OCI-LY3 (cell line): ENCODE measurements around the gene JADE2.

Source experiments
- H2AFZ ChIP-seq: fragments of 200-600, 300-600 bp; shearing (Covaris generic); 2 replicates; pipeline ENCODE4 v1.6.0; 2014; ENCODE audit warnings: antibody characterized with exemption, low read depth, low read length
- H3K27ac ChIP-seq: fragments of 200-600, 300-600 bp; sonication (generic); 2 replicates; pipeline ENCODE4 v1.5.1; 2014; ENCODE audit warnings: mild to moderate bottlenecking, low read length, moderate library complexity, mixed read lengths
- H3K27me3 ChIP-seq: fragments of 200-600, 300-600 bp; sonication (generic); 2 replicates; pipeline ENCODE4 v1.6.1; 2014; ENCODE audit warnings: low read depth, low read length, mixed read lengths
- H3K36me3 ChIP-seq: fragments of 200-600, 300-600 bp; sonication (generic); replicated peaks from 2 replicates; pipeline ENCODE3; 2014; ENCODE audit warnings: low read depth, low read length, mixed read lengths
- H3K4me1 ChIP-seq: fragments of 300-600, 200-600 bp; sonication (generic); 2 replicates; pipeline ENCODE4 v1.6.1; 2014; ENCODE audit warnings: low read length, mixed read lengths
- H3K4me2 ChIP-seq: fragments of 200-600, 300-600 bp; sonication (generic); 2 replicates; pipeline ENCODE4 v1.6.1; 2014; ENCODE audit warnings: low read length, mixed read lengths
- H3K4me3 ChIP-seq: fragments of 300-600, 200-600 bp; sonication (generic); 2 replicates; pipeline ENCODE4 v1.5.1; 2014; ENCODE audit warnings: antibody characterized with exemption, mild to moderate bottlenecking, low read length, moderate library complexity
- H3K79me2 ChIP-seq: fragments of 300-600, 200-600 bp; shearing (Covaris generic); 2 replicates; pipeline ENCODE4 v1.6.1; 2014; ENCODE audit warnings: mild to moderate bottlenecking, low read length, mixed read lengths
- H3K9ac ChIP-seq: fragments of 300-600, 200-600 bp; shearing (Covaris generic); 2 replicates; pipeline ENCODE4 v1.6.0; 2014; ENCODE audit warnings: mild to moderate bottlenecking, low read length, moderate library complexity
- H3K9me3 ChIP-seq: fragments of 200-600, 300-600 bp; shearing (Covaris generic); 2 replicates; pipeline ENCODE4 v1.6.1; 2014; ENCODE audit warnings: low read length, mixed read lengths; ENCODE audit not compliant: insufficient read depth
- H4K20me1 ChIP-seq: fragments of 200-600, 300-600 bp; sonication (generic); 2 replicates; pipeline ENCODE4 v1.6.1; 2016; ENCODE audit warnings: low read length, mixed read lengths; ENCODE audit not compliant: insufficient read depth
- CTCF ChIP-seq: fragments of 200-600, 300-600 bp; sonication (generic); IDR thresholded peaks from 2 replicates; pipeline ENCODE4 v1.5.1; 2014; ENCODE audit warnings: antibody characterized with exemption, low read length, low read depth
- EZH2phosphoT487 ChIP-seq: fragments of 200-600 bp; shearing (Covaris generic); IDR thresholded peaks from 2 replicates; pipeline ENCODE4 v1.6.1; 2018; ENCODE audit warnings: antibody characterized with exemption, mixed run types, low read depth

Gene JADE2

DNA sequence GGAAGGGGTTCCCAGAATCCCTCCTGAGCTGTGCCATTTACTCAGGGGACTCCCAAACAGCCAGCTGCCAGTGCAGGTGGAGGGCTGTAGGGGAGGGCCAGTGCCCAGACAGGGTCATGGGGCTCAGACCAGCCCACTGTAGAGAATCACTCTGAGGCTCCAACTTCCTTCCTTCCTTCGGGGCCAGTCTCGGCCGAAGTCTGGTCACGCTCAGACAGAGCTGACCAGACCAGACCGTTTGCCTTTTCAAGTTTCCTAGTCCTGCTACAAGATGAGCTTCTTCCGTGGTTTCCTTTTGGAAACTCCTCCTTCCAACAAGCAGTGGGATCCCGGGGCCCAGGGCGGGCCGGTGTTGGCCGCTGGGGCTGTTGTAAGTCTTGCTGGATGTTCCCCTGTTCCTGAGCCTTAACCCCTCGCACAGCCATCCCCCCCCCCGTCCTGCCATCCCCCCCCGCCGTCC is 54.6 kb downstream of the JADE2 start:
- Histone ChIP-seq H3K4me3 (no peak overlapping the region), H4K20me1 (no peaks in the 10 kb centered on the region), H3K27me3 (no peaks in the 10 kb centered on the region), H3K27ac (no peak overlapping the region), H2AFZ (no peak overlapping the region), H3K9ac (no peak overlapping the region), H3K4me2 (no peak overlapping the region), H3K79me2 (no peaks in the 10 kb centered on the region; the same call in 1 of the 2 replicates), H3K9me3 (no peaks in the 10 kb centered on the region), H3K4me1 (no peaks in the 10 kb centered on the region), H3K36me3 (peaks cover 21% of the 10 kb centered on the region)
- no peak for TF ChIP-seq EZH2phosphoT487

DNA sequence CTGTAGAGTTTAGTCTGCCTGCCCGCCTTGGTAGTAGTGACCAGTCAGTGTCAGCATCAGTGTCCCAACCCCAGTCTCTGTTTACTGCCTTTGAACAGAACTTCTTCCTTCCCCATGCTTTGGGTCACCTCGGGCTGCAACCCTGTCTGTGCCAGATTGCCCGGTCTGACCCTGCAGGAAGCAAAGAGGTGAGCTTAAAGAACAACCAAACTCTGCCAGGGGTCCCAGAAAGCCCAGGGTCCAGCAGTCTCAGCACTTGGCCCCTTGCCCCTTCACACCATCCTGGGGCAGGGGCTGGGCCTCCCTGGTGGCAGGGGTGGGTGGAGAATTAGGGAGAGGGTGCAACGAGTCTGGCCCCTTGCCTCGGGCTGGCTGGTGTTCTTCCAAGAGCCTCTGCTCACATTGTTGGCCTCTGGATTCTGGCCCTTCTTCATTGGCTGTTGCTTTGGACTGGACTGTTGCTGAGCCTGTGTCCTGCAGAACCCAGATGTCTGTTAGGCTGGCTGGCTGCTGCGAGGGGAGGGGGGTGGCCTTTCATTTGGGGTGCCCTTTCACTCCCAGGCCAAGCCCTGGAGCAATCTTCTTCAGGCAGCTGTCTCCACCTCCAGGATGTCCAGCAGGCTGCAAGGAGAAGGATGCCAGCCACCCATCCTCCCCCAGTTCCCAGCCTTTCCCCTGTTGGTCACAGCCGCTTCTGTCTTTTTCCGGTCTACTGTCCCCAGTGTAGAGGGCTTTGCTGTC is 55.9 kb downstream of the JADE2 start:
- no peak overlapping the region for H3K27ac ChIP-seq
- H3K4me3 ChIP-seq, result no peak overlapping the region
- H3K27me3 ChIP-seq, result no peaks in the 10 kb centered on the region
- no peaks in the 10 kb centered on the region; the same call in 1 of the 2 replicates for H3K79me2 ChIP-seq
- TF ChIP-seq CTCF (no peak), EZH2phosphoT487 (no peak)
- no peak overlapping the region for H3K4me2 ChIP-seq
- no peak overlapping the region for H2AFZ ChIP-seq
- H4K20me1 ChIP-seq, result no peaks in the 10 kb centered on the region
- no peak overlapping the region for H3K9ac ChIP-seq
- H3K4me1 ChIP-seq, result no peaks in the 10 kb centered on the region
- H3K9me3 ChIP-seq, result no peaks in the 10 kb centered on the region
- H3K36me3 ChIP-seq, result peaks cover 18% of the 10 kb centered on the region

DNA sequence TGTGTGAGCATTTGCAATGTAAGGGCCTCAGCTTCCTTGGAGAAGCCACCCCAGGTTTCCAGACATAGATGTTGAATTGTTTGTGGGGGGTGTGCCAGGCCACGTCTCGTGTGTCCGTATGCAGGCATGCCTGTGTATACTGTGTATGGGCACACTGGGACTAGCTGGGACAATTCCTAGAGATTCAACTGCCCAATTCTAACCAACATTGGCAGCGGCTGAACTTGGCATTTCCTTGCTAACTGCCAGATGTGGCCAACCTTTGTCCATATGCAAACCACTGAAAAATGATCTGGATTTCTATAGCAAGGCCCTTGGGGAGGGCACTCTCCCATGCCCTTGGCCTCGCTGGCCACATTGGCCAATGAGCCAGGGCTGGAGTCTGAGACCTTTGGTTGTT is 56.8 kb downstream of the JADE2 start:
- Histone ChIP-seq H3K79me2 (no peaks in the 10 kb centered on the region; the same call in 1 of the 2 replicates), H3K9me3 (no peaks in the 10 kb centered on the region), H3K27me3 (no peaks in the 10 kb centered on the region), H3K4me3 (no peak overlapping the region), H4K20me1 (no peaks in the 10 kb centered on the region), H3K9ac (no peak overlapping the region), H3K4me1 (peaks cover 7% of the 10 kb centered on the region), H3K4me2 (no peak overlapping the region), H3K27ac (no peak overlapping the region), H3K36me3 (peaks cover 18% of the 10 kb centered on the region), H2AFZ (no peak overlapping the region)
- TF ChIP-seq EZH2phosphoT487, result no peak
- TF ChIP-seq CTCF, result no peak

GRCh38 chr5:134582941-134583340 is 57.5 kb downstream of the JADE2 start:
- H2AFZ ChIP-seq, result no peak overlapping the region
- H3K36me3 ChIP-seq, result peaks cover 17% of the 10 kb centered on the region
- no peak for TF ChIP-seq CTCF
- no peak for TF ChIP-seq EZH2phosphoT487
- H3K79me2 ChIP-seq, result no peaks in the 10 kb centered on the region; the same call in 1 of the 2 replicates
- H3K4me3 ChIP-seq, result no peak overlapping the region
- H4K20me1 ChIP-seq, result no peaks in the 10 kb centered on the region
- no peaks in the 10 kb centered on the region for H3K9me3 ChIP-seq
- H3K9ac ChIP-seq, result no peak overlapping the region
- no peak overlapping the region for H3K4me2 ChIP-seq
- H3K4me1 ChIP-seq, result peaks cover 7% of the 10 kb centered on the region
- H3K27me3 ChIP-seq, result no peaks in the 10 kb centered on the region
- H3K27ac ChIP-seq, result no peak overlapping the region
